ENCODE results near the gene RNF224. TPM values are rescaled to one million over a fixed set of nuclear protein-coding genes. Genes with fewer than 3 reads are reported as not detected.

RNF224 gene
- total RNA-seq, 1 experiment from 2014 or later, result 0.37 TPM

DNA sequence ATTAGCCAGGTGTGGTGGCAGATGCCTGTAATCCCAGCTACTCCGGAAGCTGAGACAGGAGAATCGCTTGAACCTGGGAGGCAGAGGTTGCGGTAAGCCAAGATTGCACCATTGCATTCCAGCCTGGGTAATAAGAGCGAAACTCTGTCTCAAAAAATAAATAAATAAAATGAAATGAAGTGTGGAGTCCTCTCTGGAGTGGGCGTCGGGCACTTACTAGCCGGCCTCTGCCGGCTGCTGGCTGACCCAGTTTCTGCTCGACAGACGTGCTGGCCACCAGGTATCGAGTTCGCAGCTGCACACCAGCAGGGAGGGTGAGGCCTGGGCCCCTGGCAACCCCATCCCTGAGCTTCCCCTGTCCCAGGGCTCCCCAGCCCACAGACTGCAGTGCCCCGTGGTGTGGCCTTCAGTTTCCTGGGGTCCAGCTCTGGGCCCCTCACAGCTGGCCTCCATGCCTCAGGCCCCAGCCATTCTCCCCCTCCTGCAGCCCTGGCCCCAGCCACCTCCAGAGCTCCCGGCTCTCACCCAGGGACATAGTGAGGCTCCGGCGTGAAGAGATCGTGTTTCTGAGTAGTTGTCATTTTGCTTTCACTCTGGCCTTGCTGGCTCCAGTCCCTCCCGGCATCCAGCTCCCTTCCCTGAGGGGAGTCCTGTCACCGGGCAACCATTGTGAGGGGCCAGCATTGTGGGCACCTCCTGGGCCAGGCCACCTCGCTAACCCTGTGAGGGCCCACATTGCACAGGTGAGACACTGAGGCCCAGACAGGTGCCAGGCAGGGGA, 20.0 kb downstream of the RNF224 start:
- Histone ChIP-seq H3K27me3 (ENCODE audit: low read length) (no peaks in the 10 kb centered on the region), H3K9me3 (ENCODE audit: low read length) (no peaks in the 10 kb centered on the region), H3K79me2 (ENCODE audit: low read length) (no peaks in the 10 kb centered on the region), H4K20me1 (ENCODE audit: insufficient read depth, low read depth, low read length) (peaks cover 15% of the 10 kb centered on the region), H3K4me2 (ENCODE audit: low read depth, low read length, poor library complexity, severe bottlenecking) (no peak overlapping the region), H3K4me3 (ENCODE audit: low read length) (no peak overlapping the region), H3K36me3 (ENCODE audit: insufficient read depth, low read length) (peaks cover 9% of the 10 kb centered on the region), H3K4me1 (ENCODE audit: low read length) (peaks cover 11% of the 10 kb centered on the region), H3K27ac (ENCODE audit: low read length) (no peak overlapping the region), H2AFZ (ENCODE audit: low read length) (no peak overlapping the region), H3K9me2 (replicated peaks; ENCODE audit: insufficient read depth, low read length) (no peaks in the 10 kb centered on the region), H3K9ac (ENCODE audit: low read length) (no peak overlapping the region)
- no peak for DNase-seq

DNA sequence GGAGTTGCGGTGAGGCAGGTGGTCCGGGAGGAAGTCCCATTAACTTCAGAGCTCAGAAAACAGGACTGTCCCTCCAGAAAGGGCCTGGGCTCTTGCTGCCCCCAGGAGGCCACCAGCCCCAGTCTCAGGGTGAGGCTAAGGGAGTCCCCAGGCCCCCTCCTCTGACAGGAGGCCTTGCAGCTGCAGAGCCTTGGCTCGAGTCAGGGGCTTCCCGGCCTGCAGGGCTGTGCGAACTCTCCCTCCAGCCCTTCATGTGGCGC, 20.5 kb downstream of the RNF224 start:
- Histone ChIP-seq H3K79me2 (ENCODE audit: low read length) (no peaks in the 10 kb centered on the region), H4K20me1 (ENCODE audit: insufficient read depth, low read depth, low read length) (peaks cover 10% of the 10 kb centered on the region; the same call in 1 of the 2 replicates), H3K4me3 (ENCODE audit: low read length) (no peak overlapping the region), H3K36me3 (ENCODE audit: insufficient read depth, low read length) (peaks cover 4% of the 10 kb centered on the region; the same call in 1 of the 2 replicates), H3K4me1 (ENCODE audit: low read length) (peaks cover 11% of the 10 kb centered on the region), H3K9me3 (ENCODE audit: low read length) (no peaks in the 10 kb centered on the region), H3K27me3 (ENCODE audit: low read length) (no peaks in the 10 kb centered on the region), H3K9me2 (replicated peaks; ENCODE audit: insufficient read depth, low read length) (no peaks in the 10 kb centered on the region), H3K9ac (ENCODE audit: low read length) (no peak overlapping the region), H3K27ac (ENCODE audit: low read length) (no peak overlapping the region), H3K4me2 (ENCODE audit: low read depth, low read length, poor library complexity, severe bottlenecking) (no peak overlapping the region), H2AFZ (ENCODE audit: low read length) (no peak overlapping the region)
- no peak for DNase-seq

DNA sequence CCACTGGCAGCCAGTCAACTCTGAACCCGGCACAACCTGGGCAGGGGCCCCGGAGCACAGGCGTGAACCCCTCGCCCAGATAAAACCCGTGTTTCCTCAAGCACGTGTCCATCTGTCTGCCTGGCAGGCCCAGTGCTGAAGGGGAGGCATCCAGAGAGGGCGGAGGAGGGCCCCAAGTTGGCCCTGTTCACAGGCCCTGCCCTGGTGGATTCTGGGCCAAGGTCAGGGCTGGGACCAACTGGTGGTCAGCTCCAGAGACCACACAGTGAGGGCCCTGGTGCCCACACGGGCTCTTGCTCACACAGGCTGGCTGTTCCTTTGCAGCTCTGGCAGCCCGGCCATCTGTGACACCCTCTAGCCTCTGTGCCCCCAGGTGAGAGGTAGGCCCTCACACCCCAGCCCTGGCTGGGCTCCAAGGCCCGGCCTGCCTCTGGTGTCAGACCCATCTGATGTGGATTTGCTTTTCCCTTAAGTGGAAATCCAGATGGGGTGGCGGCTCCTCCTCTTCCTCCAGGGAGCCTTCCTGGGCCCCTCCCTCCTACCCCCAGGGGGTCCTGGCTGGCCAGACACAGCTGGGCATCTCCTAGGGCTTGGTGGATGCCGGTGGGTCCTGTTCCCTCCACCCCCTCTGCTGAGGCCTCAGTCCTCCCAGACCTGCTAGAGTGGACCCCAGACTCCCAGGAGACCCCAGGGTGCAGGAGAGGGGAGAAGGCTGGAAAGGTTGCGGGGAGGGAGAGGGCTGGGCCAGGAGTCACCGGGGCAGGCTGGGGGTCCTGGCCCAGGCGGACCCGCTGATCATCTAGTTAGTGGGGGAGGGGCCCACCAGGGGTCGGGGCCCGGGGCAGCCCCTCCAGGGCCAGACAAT, 23.3 kb downstream of the RNF224 start:
- Histone ChIP-seq H3K9ac (ENCODE audit: low read length) (no peak overlapping the region), H3K4me3 (ENCODE audit: low read length) (no peak overlapping the region), H3K27ac (ENCODE audit: low read length) (no peak overlapping the region), H3K79me2 (ENCODE audit: low read length) (peaks cover 3% of the 10 kb centered on the region), H3K36me3 (ENCODE audit: insufficient read depth, low read length) (no peaks in the 10 kb centered on the region), H3K9me3 (ENCODE audit: low read length) (no peaks in the 10 kb centered on the region), H3K4me2 (ENCODE audit: low read depth, low read length, poor library complexity, severe bottlenecking) (no peak overlapping the region), H3K9me2 (replicated peaks; ENCODE audit: insufficient read depth, low read length) (no peaks in the 10 kb centered on the region), H4K20me1 (ENCODE audit: insufficient read depth, low read depth, low read length) (0 out of 2 replicates have a peak, but pooled peaks cover under 1% of the 10 kb centered on the region), H2AFZ (ENCODE audit: low read length) (no peak overlapping the region), H3K4me1 (ENCODE audit: low read length) (peaks cover 31% of the 10 kb centered on the region), H3K27me3 (ENCODE audit: low read length) (no peaks in the 10 kb centered on the region)
- no peak for DNase-seq

DNA sequence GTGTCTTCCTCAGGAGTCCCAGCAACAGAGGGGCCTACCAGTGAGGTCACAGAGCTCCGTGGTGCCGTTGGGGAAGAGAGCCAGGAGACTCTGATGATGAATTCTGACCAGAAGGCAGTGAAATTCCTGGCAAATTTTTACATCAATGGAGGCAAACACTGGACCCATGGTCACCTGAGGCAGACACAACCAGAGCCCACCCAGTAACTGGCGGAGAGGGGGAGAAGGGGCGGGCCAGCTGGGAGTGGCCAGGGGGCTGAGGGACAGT, 23.8 kb downstream of the RNF224 start, which contains the start of gene STPG3:
TSS of gene STPG3 (plus strand) at position 93 of the 268 bp plus-strand sequence. CDS start at position 94, 1 bp downstream.
- H3K4me2 ChIP-seq (ENCODE audit: low read depth, low read length, poor library complexity, severe bottlenecking), result peak within 1 kb of the TSS; percentile 92
- no peak for DNase-seq
- peaks cover 33% of the 10 kb centered on the region for H3K4me1 ChIP-seq (ENCODE audit: low read length)
- H3K9ac ChIP-seq (ENCODE audit: low read length), result no peak within 1 kb of the TSS
- H3K9me3 ChIP-seq (ENCODE audit: low read length), result no peaks in the 10 kb centered on the region
- no peaks in the 10 kb centered on the region for H3K9me2 ChIP-seq (replicated peaks; ENCODE audit: insufficient read depth, low read length)
- H3K4me3 ChIP-seq (ENCODE audit: low read length), result no peak within 1 kb of the TSS
- H3K27ac ChIP-seq (ENCODE audit: low read length), result no peak within 1 kb of the TSS
- no peaks in the 10 kb centered on the region for H3K36me3 ChIP-seq (ENCODE audit: insufficient read depth, low read length)
- H4K20me1 ChIP-seq (ENCODE audit: insufficient read depth, low read depth, low read length), result peaks cover 6% of the 10 kb centered on the region; the same call in 1 of the 2 replicates
- H3K79me2 ChIP-seq (ENCODE audit: low read length), result peaks cover 9% of the 10 kb centered on the region
- H2AFZ ChIP-seq (ENCODE audit: low read length), result no peak within 1 kb of the TSS
- H3K27me3 ChIP-seq (ENCODE audit: low read length), result no peaks in the 10 kb centered on the region

DNA sequence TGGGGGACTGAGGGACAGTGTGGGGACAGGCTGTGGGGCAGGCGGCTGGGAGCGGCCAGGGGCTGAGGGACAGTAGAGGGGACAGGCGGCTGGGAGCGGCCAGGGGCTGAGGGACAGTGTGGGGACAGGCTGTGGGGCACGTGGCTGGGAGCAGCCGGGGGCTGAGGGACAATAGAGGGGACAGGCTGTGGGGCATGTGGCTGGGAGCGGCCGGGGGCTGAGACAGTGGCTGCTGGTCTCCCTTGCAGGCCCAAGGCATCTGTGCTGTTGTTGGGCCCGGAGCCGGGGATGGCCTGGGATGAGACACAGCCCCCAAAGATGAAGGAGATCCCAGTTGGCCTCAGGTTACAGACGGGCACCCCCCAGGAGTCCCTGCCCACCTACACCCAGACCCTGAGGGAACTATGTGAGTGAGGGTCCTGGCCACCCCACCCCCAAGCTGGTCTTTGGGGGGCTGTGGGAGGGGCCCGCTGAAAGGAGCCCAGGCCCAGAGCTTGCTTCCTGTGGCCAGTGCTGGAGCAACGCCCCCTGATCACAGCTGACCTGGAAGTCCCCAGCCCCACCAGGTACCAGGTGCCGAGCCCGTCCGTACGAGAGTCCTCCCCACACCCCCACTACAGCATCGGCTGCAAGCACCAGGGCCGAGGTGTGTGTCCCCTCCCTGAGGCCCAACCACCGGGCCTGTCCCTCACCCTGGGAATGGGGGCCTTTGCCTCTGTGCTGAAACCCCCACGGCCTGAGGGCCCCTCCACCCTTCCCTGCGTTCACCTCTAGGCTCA, 24.4 kb downstream of the RNF224 start:
- Histone ChIP-seq H3K36me3 (ENCODE audit: insufficient read depth, low read length) (peaks cover 4% of the 10 kb centered on the region), H3K79me2 (ENCODE audit: low read length) (peaks cover 14% of the 10 kb centered on the region), H3K9me2 (replicated peaks; ENCODE audit: insufficient read depth, low read length) (no peaks in the 10 kb centered on the region), H3K27ac (ENCODE audit: low read length) (no peak overlapping the region), H3K4me3 (ENCODE audit: low read length) (no peak overlapping the region), H3K4me2 (ENCODE audit: low read depth, low read length, poor library complexity, severe bottlenecking) (peak overlapping the region; percentile 92), H2AFZ (ENCODE audit: low read length) (no peak overlapping the region), H3K27me3 (ENCODE audit: low read length) (no peaks in the 10 kb centered on the region), H4K20me1 (ENCODE audit: insufficient read depth, low read depth, low read length) (peaks cover 11% of the 10 kb centered on the region; the same call in 1 of the 2 replicates), H3K4me1 (ENCODE audit: low read length) (peaks cover 39% of the 10 kb centered on the region), H3K9ac (ENCODE audit: low read length) (no peak overlapping the region), H3K9me3 (ENCODE audit: low read length) (no peaks in the 10 kb centered on the region)
- DNase-seq, result no peak

DNA sequence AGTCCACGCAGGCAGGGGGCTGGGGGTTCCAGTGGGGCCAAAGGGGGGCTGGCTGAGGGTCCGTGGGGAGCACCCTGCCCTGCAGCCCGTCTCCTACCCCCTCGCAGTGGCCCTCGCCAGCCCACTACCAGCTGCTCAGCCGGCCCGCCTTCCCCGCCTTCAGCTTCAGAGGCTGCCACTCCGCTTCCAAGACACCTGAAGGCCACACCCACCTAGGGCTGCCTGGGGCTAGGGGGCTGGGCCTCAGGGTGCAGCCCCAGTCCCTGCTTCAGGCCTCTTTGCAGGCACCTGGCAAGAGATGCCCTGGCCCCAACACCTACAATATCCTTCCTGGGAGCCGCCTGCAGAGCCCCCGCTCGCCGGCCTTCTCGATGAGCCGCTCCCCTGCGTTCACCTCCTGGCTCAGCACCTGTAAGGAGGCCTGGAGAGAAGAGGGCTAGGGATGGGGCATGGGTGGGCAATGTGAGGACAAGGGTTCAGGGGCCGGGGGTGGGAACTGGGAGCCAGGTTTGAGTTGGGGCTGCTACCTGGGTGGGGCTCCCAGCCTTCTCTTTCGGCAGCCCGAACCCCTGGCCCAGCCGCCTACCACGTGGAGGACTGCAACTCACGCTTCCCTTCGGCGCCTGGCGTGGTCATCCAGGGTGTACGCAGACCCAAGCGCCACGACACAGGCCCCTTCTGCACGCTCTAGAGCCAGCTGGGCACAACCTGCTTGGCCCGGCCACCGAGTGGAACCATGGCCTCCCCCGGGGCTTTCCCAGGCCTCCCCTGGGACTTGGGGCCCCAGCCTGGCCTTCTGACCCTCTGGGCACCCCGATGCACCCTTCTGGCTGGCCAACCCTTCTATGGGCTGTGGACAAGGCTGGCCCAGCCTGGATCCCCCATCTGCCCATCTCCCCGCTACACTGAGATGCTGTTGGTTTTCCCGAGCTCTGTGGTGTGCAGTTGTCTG, 25.5 kb downstream of the RNF224 start:
- H3K36me3 ChIP-seq (ENCODE audit: insufficient read depth, low read length), result peaks cover 8% of the 10 kb centered on the region
- DNase-seq, result peak; percentile 86
- H2AFZ ChIP-seq (ENCODE audit: low read length), result peak overlapping the region; percentile 27; the same call in 1 of the 2 replicates
- H4K20me1 ChIP-seq (ENCODE audit: insufficient read depth, low read depth, low read length), result peaks cover 14% of the 10 kb centered on the region; the same call in 1 of the 2 replicates
- no peaks in the 10 kb centered on the region for H3K9me3 ChIP-seq (ENCODE audit: low read length)
- no peaks in the 10 kb centered on the region for H3K27me3 ChIP-seq (ENCODE audit: low read length)
- peak overlapping the region; percentile 69; the same call in 1 of the 2 replicates for H3K4me3 ChIP-seq (ENCODE audit: low read length)
- H3K79me2 ChIP-seq (ENCODE audit: low read length), result peaks cover 19% of the 10 kb centered on the region
- peaks cover 46% of the 10 kb centered on the region for H3K4me1 ChIP-seq (ENCODE audit: low read length)
- no peak overlapping the region for H3K27ac ChIP-seq (ENCODE audit: low read length)
- H3K4me2 ChIP-seq (ENCODE audit: low read depth, low read length, poor library complexity, severe bottlenecking), result peak overlapping the region; percentile 92
- H3K9me2 ChIP-seq (replicated peaks; ENCODE audit: insufficient read depth, low read length), result no peaks in the 10 kb centered on the region
- peak overlapping the region; percentile 81 for H3K9ac ChIP-seq (ENCODE audit: low read length)

DNA sequence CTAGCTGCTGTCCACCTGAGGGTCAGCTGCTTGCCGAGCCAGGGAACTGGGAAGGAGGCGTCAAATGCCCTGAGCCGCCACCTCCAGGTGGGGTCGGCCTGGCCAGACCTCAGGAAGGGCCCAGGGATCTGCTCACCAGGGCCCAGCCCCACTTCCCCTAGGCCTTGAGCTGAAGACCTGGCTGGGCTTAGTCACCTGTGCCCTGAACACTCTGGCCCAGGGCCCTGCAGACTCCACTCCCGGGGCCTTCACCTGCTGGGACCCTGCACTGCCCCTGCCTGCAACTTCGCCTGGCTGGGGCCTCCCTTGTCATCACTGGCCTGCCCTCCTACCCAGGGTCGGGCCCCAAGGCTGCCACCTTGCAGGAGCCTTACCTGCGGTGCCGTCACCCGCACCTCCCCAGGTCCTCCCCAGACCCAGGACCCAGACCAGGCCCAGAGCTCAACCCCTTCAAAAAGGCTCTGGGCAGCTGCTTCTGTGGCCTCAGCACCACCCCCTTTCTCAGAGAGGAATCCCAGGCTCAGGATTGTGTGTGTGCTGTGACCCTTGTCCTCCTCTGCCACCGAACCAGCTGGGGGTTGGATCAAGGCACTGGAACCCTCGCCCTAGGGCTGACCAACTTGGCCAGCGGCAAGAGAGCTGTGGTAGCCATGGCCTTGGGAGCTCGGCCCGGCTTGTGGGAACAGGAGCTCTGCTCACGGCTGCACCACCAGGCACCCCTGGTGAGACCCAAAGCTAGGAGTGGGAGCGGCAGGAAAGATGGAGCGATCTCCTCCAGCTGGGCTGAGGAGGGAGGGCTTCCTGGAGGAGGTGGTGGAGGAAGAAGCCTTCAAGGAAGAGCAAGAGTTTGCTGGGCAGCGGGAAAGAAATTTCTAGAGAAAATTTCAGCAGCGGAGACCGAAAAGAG, 26.7 kb downstream of the RNF224 start:
- Histone ChIP-seq H3K9ac (ENCODE audit: low read length) (peak overlapping the region; percentile 81), H3K4me2 (ENCODE audit: low read depth, low read length, poor library complexity, severe bottlenecking) (peak overlapping the region; percentile 92), H3K9me2 (replicated peaks; ENCODE audit: insufficient read depth, low read length) (no peaks in the 10 kb centered on the region), H4K20me1 (ENCODE audit: insufficient read depth, low read depth, low read length) (peaks cover 14% of the 10 kb centered on the region; the same call in 1 of the 2 replicates), H3K36me3 (ENCODE audit: insufficient read depth, low read length) (peaks cover 12% of the 10 kb centered on the region), H3K27ac (ENCODE audit: low read length) (no peak overlapping the region), H3K4me3 (ENCODE audit: low read length) (peak overlapping the region; percentile 69), H3K9me3 (ENCODE audit: low read length) (no peaks in the 10 kb centered on the region), H2AFZ (ENCODE audit: low read length) (no peak overlapping the region), H3K79me2 (ENCODE audit: low read length) (peaks cover 19% of the 10 kb centered on the region), H3K27me3 (ENCODE audit: low read length) (no peaks in the 10 kb centered on the region), H3K4me1 (ENCODE audit: low read length) (peaks cover 50% of the 10 kb centered on the region)
- DNase-seq, result no peak

Measured in Karpas-422 (cell line).